ENCODE measurements around the gene CANT1.

The CANT1 gene

GRCh38 chr17:79012563-79013134 lies 3.1 kb upstream of the CANT1 start:
- no peak overlapping the region for H3K4me3 ChIP-seq (ENCODE audit: severe bottlenecking)
- peaks cover 9% of the 10 kb centered on the region for H3K36me3 ChIP-seq (ENCODE audit: low read depth)
- DNase-seq (ENCODE audit: low spot score) = peak; percentile 15

GRCh38 chr17:79011451-79012147 lies 2.0 kb upstream of the CANT1 start:
- H3K4me3 ChIP-seq (ENCODE audit: severe bottlenecking) = no peak overlapping the region
- H3K4me1 ChIP-seq (ENCODE audit: insufficient read depth, poor library complexity, severe bottlenecking) = peaks cover 32% of the 10 kb centered on the region
- H3K27ac ChIP-seq (ENCODE audit: poor library complexity, severe bottlenecking) = peak overlapping the region; percentile 56
- H3K36me3 ChIP-seq (ENCODE audit: low read depth) = peaks cover 20% of the 10 kb centered on the region
- H3K27me3 ChIP-seq (ENCODE audit: insufficient read depth, poor library complexity, severe bottlenecking) = no peaks in the 10 kb centered on the region
- peaks cover 15% of the 10 kb centered on the region for H3K9me3 ChIP-seq (ENCODE audit: severe bottlenecking)
- TF ChIP-seq CTCF (IDR thresholded peaks at IDR 0.05; ENCODE audit: poor library complexity, severe bottlenecking) = no peak
- ATAC-seq (ENCODE audit: low read depth) (peak; percentile 64), DNase-seq (ENCODE audit: low spot score) (peak; percentile 40)

More at GRCh38 chr17:79012563-79013134, 3.1 kb upstream of the CANT1 start:
- Histone ChIP-seq H3K4me1 (ENCODE audit: insufficient read depth, poor library complexity, severe bottlenecking) (peaks cover 36% of the 10 kb centered on the region), H3K9me3 (ENCODE audit: severe bottlenecking) (peaks cover 15% of the 10 kb centered on the region), H3K27me3 (ENCODE audit: insufficient read depth, poor library complexity, severe bottlenecking) (no peaks in the 10 kb centered on the region), H3K27ac (ENCODE audit: poor library complexity, severe bottlenecking) (peak overlapping the region; percentile 56)
- no peak for TF ChIP-seq CTCF (IDR thresholded peaks at IDR 0.05; ENCODE audit: poor library complexity, severe bottlenecking)
- no peak for ATAC-seq (ENCODE audit: low read depth)

GRCh38 chr17:79010304-79010646 lies 711 bp upstream of the CANT1 start:
- Histone ChIP-seq H3K27me3 (ENCODE audit: insufficient read depth, poor library complexity, severe bottlenecking) (no peaks in the 10 kb centered on the region), H3K36me3 (ENCODE audit: low read depth) (peaks cover 24% of the 10 kb centered on the region), H3K4me1 (ENCODE audit: insufficient read depth, poor library complexity, severe bottlenecking) (peaks cover 43% of the 10 kb centered on the region), H3K4me3 (ENCODE audit: severe bottlenecking) (no peak overlapping the region), H3K9me3 (ENCODE audit: severe bottlenecking) (peaks cover 15% of the 10 kb centered on the region), H3K27ac (ENCODE audit: poor library complexity, severe bottlenecking) (peak overlapping the region; percentile 56)
- DNase-seq (ENCODE audit: low spot score) = no peak
- no peak for ATAC-seq (ENCODE audit: low read depth)
- TF ChIP-seq CTCF (IDR thresholded peaks at IDR 0.05; ENCODE audit: poor library complexity, severe bottlenecking) = no peak

- H3K4me1 ChIP-seq (ENCODE audit: insufficient read depth, poor library complexity, severe bottlenecking) = peaks cover 40% of the 10 kb centered on the region
- ATAC-seq (ENCODE audit: low read depth) = no peak; the same call in 2 of the 3 replicates
- no peak for TF ChIP-seq CTCF (IDR thresholded peaks at IDR 0.05; ENCODE audit: poor library complexity, severe bottlenecking)
- peaks cover under 1% of the 10 kb centered on the region for H3K9me3 ChIP-seq (ENCODE audit: severe bottlenecking)
- H3K27me3 ChIP-seq (ENCODE audit: insufficient read depth, poor library complexity, severe bottlenecking) = no peaks in the 10 kb centered on the region
- H3K27ac ChIP-seq (ENCODE audit: poor library complexity, severe bottlenecking) = peak overlapping the region; percentile 56
- peaks cover 24% of the 10 kb centered on the region for H3K36me3 ChIP-seq (ENCODE audit: low read depth)
- no peak for DNase-seq (ENCODE audit: low spot score)
- H3K4me3 ChIP-seq (ENCODE audit: severe bottlenecking) = peak overlapping the region; percentile 95
Observed at GRCh38 chr17:79008666-79009387, 737 bp downstream of the CANT1 start.
